H1 (cell line): ENCODE measurements around the gene KRT32. TPM values are rescaled to one million over a fixed set of nuclear protein-coding genes. Genes with fewer than 3 reads are reported as not detected.

Experiments used
- CTCF ChIA-PET: fragments of 300-600 bp; sonication (Branson Sonifier 250); formaldehyde crosslinking; loops from one replicate; lab custom pipeline; 2021; ENCODE audit not compliant: partially characterized antibody; lab: Charles Lee
- POLR2A ChIA-PET: fragments of 300-600 bp; sonication (Branson Sonifier 250); formaldehyde crosslinking; loops from one replicate; lab custom pipeline; 2021; ENCODE audit warnings: inconsistent platforms; ENCODE audit not compliant: partially characterized antibody; lab: Charles Lee
- DNase-seq, 2 experiments: peaks; one replicate each; pipeline versions ENCODE4 v3.0.0 to v3.0.0-alpha.2; 2010 to 2022; ENCODE audit warnings: low spot score in 2 of 2, low read depth in 1 of 2, mixed read lengths in 1 of 2
- FAIRE-seq: peaks from 2 replicates; lab custom pipeline; 2011; peaks lifted over from hg19 to GRCh38; lab: Jason Lieb, UNC
- H2AFZ ChIP-seq: 2 replicates; pipeline ENCODE4 v1.8.1; 2012; ENCODE audit warnings: low read length, inconsistent platforms
- H2AK5ac ChIP-seq: 2 replicates; pipeline ENCODE4 v1.6.1; 2013; ENCODE audit warnings: low read depth, low read length
- H2BK120ac ChIP-seq: replicated peaks from 2 replicates; pipeline ENCODE3; 2013; ENCODE audit warnings: low read depth, low read length, inconsistent platforms
- H2BK12ac ChIP-seq: 2 replicates; pipeline ENCODE4 v1.6.1; 2013; ENCODE audit warnings: low read depth, low read length
- H2BK15ac ChIP-seq: 2 replicates; pipeline ENCODE4 v1.6.1; 2013; ENCODE audit warnings: low read length
- H2BK20ac ChIP-seq: 2 replicates; pipeline ENCODE4 v1.6.1; 2013; ENCODE audit warnings: low read length
- H2BK5ac ChIP-seq: 2 replicates; pipeline ENCODE4 v1.6.1; 2013; ENCODE audit warnings: low read depth, low read length
- H3K14ac ChIP-seq: 2 replicates; pipeline ENCODE4 v1.6.1; 2013; ENCODE audit warnings: inconsistent platforms; ENCODE audit not compliant: insufficient read length
- H3K18ac ChIP-seq: 2 replicates; pipeline ENCODE4 v1.6.1; 2013; ENCODE audit warnings: low read length; ENCODE audit errors: extremely low read depth
- H3K23ac ChIP-seq: 2 replicates; pipeline ENCODE4 v1.6.1; 2013; ENCODE audit warnings: inconsistent platforms; ENCODE audit not compliant: insufficient read length
- H3K23me2 ChIP-seq: 2 replicates; pipeline ENCODE4 v1.6.1; 2013; ENCODE audit warnings: low read depth, low read length
- H3K27ac ChIP-seq: 2 replicates; pipeline ENCODE4 v1.6.1; 2011; ENCODE audit warnings: low read depth, low read length, inconsistent platforms
- H3K27me3 ChIP-seq, 4 experiments: replicated peaks in 1 of 4; 1 replicate in 1 of 4; 2 replicates in 3 of 4; pipeline versions ENCODE4 v1.6.1 to v1.8.1; 2011 to 2013; ENCODE audit warnings: low read length in 3 of 4, mild to moderate bottlenecking in 3 of 4, inconsistent platforms in 2 of 4, mixed read lengths in 2 of 4, moderate library complexity in 1 of 4; ENCODE audit not compliant: control insufficient read depth in 3 of 4, insufficient read depth in 3 of 4; ENCODE audit errors: extremely low read depth in 1 of 4
- H3K36me3 ChIP-seq, 4 experiments: 2 replicates each; pipeline versions ENCODE4 v1.6.1 to v1.8.1; 2011 to 2013; ENCODE audit warnings: mild to moderate bottlenecking in 4 of 4, low read length in 3 of 4, moderate library complexity in 2 of 4, control low read depth in 1 of 4, inconsistent platforms in 1 of 4; ENCODE audit not compliant: insufficient read depth in 4 of 4, control insufficient read depth in 2 of 4
- H3K4ac ChIP-seq: replicated peaks from 2 replicates; pipeline ENCODE3; 2013; ENCODE audit warnings: low read length, low read depth, mixed read lengths, inconsistent platforms; ENCODE audit not compliant: insufficient read length
- H3K4me1 ChIP-seq, 4 experiments: replicated peaks in 1 of 4; 1 replicate in 1 of 4; 2 replicates in 3 of 4; pipeline versions ENCODE4 v1.6.1 to v1.8.1; 2011 to 2013; ENCODE audit warnings: low read length in 3 of 4, inconsistent platforms in 2 of 4, mixed read lengths in 1 of 4; ENCODE audit not compliant: insufficient read depth in 4 of 4, control insufficient read depth in 3 of 4
- H3K4me2 ChIP-seq, 2 experiments: 2 replicates each; pipeline versions ENCODE4 v1.6.1 to v1.8.1; 2011 to 2013; ENCODE audit warnings: low read depth in 2 of 2, low read length in 2 of 2, control low read depth in 1 of 2, inconsistent platforms in 1 of 2, mild to moderate bottlenecking in 1 of 2; ENCODE audit not compliant: insufficient read depth in 1 of 2
- H3K4me3 ChIP-seq, 4 experiments: fragments of 200-600, 300-600 bp in 1 of 4; sonication (generic), shearing (Covaris generic), sonication (Bioruptor Twin) in 1 of 4; 2 replicates each; pipeline versions ENCODE4 v1.5.1 to v1.8.1; 2011 to 2016; ENCODE audit warnings: low read length in 4 of 4, low read depth in 3 of 4, control low read depth in 2 of 4, inconsistent platforms in 2 of 4, mild to moderate bottlenecking in 2 of 4, mixed read lengths in 1 of 4, moderate library complexity in 1 of 4; ENCODE audit not compliant: insufficient read depth in 2 of 4; ENCODE audit errors: extremely low read depth in 1 of 4
- H3K56ac ChIP-seq: replicated peaks from 2 replicates; pipeline ENCODE3; 2013; ENCODE audit warnings: low read depth, mild to moderate bottlenecking, mixed read lengths, low read length, inconsistent platforms; ENCODE audit not compliant: insufficient read length
- H3K79me1 ChIP-seq: 2 replicates; pipeline ENCODE4 v1.6.1; 2013; ENCODE audit warnings: low read depth, low read length, control low read depth
- H3K79me2 ChIP-seq, 2 experiments: 2 replicates each; pipeline versions ENCODE4 v1.6.1 to v1.8.1; 2012 to 2013; ENCODE audit warnings: low read length in 2 of 2, mild to moderate bottlenecking in 2 of 2, inconsistent platforms in 1 of 2; ENCODE audit not compliant: insufficient read depth in 2 of 2, control insufficient read depth in 1 of 2
- H3K9ac ChIP-seq, 4 experiments: replicated peaks in 1 of 4; 1 replicate in 1 of 4; 2 replicates in 3 of 4; pipeline versions ENCODE4 v1.6.1 to v1.8.1; 2011 to 2013; ENCODE audit warnings: low read depth in 3 of 4, low read length in 3 of 4, control low read depth in 2 of 4, mild to moderate bottlenecking in 2 of 4, moderate library complexity in 2 of 4, inconsistent platforms in 1 of 4; ENCODE audit errors: extremely low read depth in 1 of 4
- H3K9me3 ChIP-seq, 2 experiments: 2 replicates each; pipeline versions ENCODE4 v1.6.1 to v1.8.1; 2012 to 2013; ENCODE audit warnings: mild to moderate bottlenecking in 2 of 2, moderate library complexity in 2 of 2, control low read depth in 1 of 2, inconsistent platforms in 1 of 2, low read depth in 1 of 2, low read length in 1 of 2, mixed read lengths in 1 of 2; ENCODE audit not compliant: insufficient read depth in 2 of 2
- H4K20me1 ChIP-seq, 2 experiments: replicated peaks in 1 of 2; 2 replicates each; pipeline versions ENCODE3 to v1.8.1; 2011 to 2013; ENCODE audit warnings: inconsistent platforms in 2 of 2, low read length in 2 of 2, mild to moderate bottlenecking in 1 of 2; ENCODE audit not compliant: insufficient read depth in 2 of 2, control insufficient read depth in 1 of 2
- H4K5ac ChIP-seq: 2 replicates; pipeline ENCODE4 v1.6.1; 2013; ENCODE audit warnings: low read length, low read depth, mixed read lengths, inconsistent platforms; ENCODE audit not compliant: insufficient read length
- H4K8ac ChIP-seq: 2 replicates; pipeline ENCODE4 v1.8.0; 2013; ENCODE audit warnings: mild to moderate bottlenecking, moderate library complexity, low read length, inconsistent platforms; ENCODE audit not compliant: insufficient read depth; ENCODE audit errors: extremely low read depth
- H4K91ac ChIP-seq: replicated peaks from 2 replicates; pipeline ENCODE3; 2013; ENCODE audit warnings: low read length, mixed read lengths, inconsistent platforms; ENCODE audit not compliant: insufficient read length
- CHD2 ChIP-seq: IDR thresholded peaks from 2 replicates; pipeline ENCODE4 v1.6.1; 2012; ENCODE audit warnings: low read length, improper control_type of control experiment
- FOSL1 ChIP-seq: IDR thresholded peaks from 2 replicates; pipeline ENCODE4 v1.6.1; 2011; ENCODE audit warnings: mild to moderate bottlenecking, low read depth, low read length, moderate library complexity; ENCODE audit not compliant: insufficient read depth
- RFX5 ChIP-seq: IDR thresholded peaks from 2 replicates; pipeline ENCODE4 v1.6.1; 2011; ENCODE audit warnings: low read depth, low read length, improper control_type of control experiment, borderline replicate concordance
- SP1 ChIP-seq: IDR thresholded peaks from 2 replicates; pipeline ENCODE4 v1.6.1; 2011; ENCODE audit warnings: low read depth, low read length
- SP2 ChIP-seq: IDR thresholded peaks from 2 replicates; pipeline ENCODE4 v1.6.1; 2012; ENCODE audit warnings: mild to moderate bottlenecking, low read length, inconsistent platforms
- WGBS, 2 experiments: shearing (Covaris generic) in 1 of 2; methylation state at CpG; one replicate each; pipeline versions ENCODE4 v1.1.6 to v1.1.7; 2013 to 2015; ENCODE audit warnings: low lambda C conversion rate in 2 of 2, mixed read lengths in 2 of 2, inconsistent platforms in 1 of 2, low coverage in 1 of 2, missing lambda C conversion rate in 1 of 2; ENCODE audit not compliant: insufficient replicate concordance in 2 of 2, insufficient coverage in 1 of 2, insufficient read length in 1 of 2; ENCODE audit errors: extremely low coverage in 1 of 2, missing lambda C conversion rate in 1 of 2; 5-methylcytosine and 5-hydroxymethylcytosine counted together
- polyA plus RNA-seq, 7 experiments: library from polyadenylated mRNA; depleted of rRNA in 3 of 7; stranded (reverse) in 5 of 7; unstranded in 2 of 7; fragments of >200 nt in 5 of 7; fragments of 200-250 nt in 2 of 7; gene quantifications; 1 replicate in 5 of 7; 2 replicates in 1 of 7; 4 replicates in 1 of 7; pipeline versions ENCODE4 v1.2.1 to v1.2.3, GENCODE V29; 2011 to 2013; ENCODE audit warnings: missing spikeins in 2 of 7, mixed read lengths in 2 of 7
- total RNA-seq: library from RNA; stranded (reverse); fragmentation: NEBNext Ultra II Directional; extraction: Animal tissue kit (Norgen Biotek cat#: 25700); gene quantifications from 2 replicates; pipeline ENCODE4 v1.2.1, GENCODE V29; 2021

The KRT32 gene
- total and polyA plus RNA-seq, 2 of the 8 experiments (the other 6 are each of a cell fraction or from before 2014, with no cell fraction given), result not detected

DNA sequence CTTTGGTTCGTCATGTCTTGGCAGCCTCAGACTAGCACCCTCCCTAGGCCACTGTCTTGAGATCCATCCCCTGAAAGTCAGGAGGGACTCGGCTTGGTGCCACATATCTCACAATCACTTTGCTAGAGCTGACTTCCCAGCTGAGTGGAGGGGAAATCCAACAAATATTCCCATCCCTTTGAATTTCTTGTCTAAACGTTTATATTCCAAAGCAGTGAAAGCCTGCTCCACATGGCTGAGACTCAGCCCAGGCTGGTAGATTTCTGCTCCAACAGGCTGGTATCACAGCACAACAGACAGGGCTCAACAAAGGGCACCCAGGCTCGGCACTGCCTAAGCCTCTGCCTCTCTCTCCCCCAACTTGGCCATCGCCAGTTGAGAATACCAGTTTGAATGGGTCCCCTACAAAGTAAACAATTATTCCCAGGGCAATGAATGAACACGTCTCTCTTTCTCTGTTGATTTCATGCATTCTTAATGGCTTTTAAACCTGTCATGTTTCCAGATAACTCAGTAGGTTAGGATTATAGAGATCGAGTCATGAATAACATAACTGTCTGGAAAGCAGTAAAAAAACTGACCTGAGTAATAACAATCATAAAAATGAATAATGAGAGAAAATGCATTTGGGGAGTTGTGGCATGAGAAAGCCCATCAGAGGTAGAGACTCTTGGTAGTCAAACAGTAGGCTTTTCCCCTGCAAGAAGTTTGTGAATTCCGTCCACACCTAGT is 37.2 kb upstream of the KRT32 start:
- H2AK5ac ChIP-seq, result no peak overlapping the region
- H2BK20ac ChIP-seq, result no peak overlapping the region
- H3K9ac ChIP-seq, result no peak overlapping the region
- H2AFZ ChIP-seq, result no peak overlapping the region
- WGBS, 2 experiments, result 83% methylated on average over 8 of the region's 8 CpGs; no CpG with 5 or more reads in 1 of the 2 experiments
- H3K36me3 ChIP-seq, result no peaks in the 10 kb centered on the region
- no peaks in the 10 kb centered on the region for H3K79me1 ChIP-seq
- H4K91ac ChIP-seq, result no peak overlapping the region
- no peak overlapping the region for H2BK5ac ChIP-seq
- peak overlapping the region; percentile 29; the same call in 1 of the 2 replicates for H4K8ac ChIP-seq
- no peak overlapping the region for H3K4me2 ChIP-seq
- H3K27ac ChIP-seq, result no peak overlapping the region
- H3K14ac ChIP-seq, result no peak overlapping the region
- H3K9me3 ChIP-seq, result no peaks in the 10 kb centered on the region
- no peaks in the 10 kb centered on the region for H3K23me2 ChIP-seq
- H3K27me3 ChIP-seq, result no peaks in the 10 kb centered on the region
- H4K20me1 ChIP-seq, result no peaks in the 10 kb centered on the region
- no peak overlapping the region for H3K18ac ChIP-seq
- H2BK15ac ChIP-seq, result 0 out of 2 replicates have a peak overlapping the region, but pooled peaks have one; percentile 61
- H3K79me2 ChIP-seq, result no peaks in the 10 kb centered on the region
- no peak overlapping the region for H3K4ac ChIP-seq
- no peak overlapping the region for H4K5ac ChIP-seq
- DNase-seq, result no peak
- POLR2A ChIA-PET, result interaction anchor here (5.6 kb wide), 1 partner anchor 24 kb away, joined by 32 read pairs; the partner anchor contains the start of gene KRT19
- H2BK12ac ChIP-seq, result no peak overlapping the region
- no peak overlapping the region for H3K4me3 ChIP-seq
- no peak overlapping the region for H3K23ac ChIP-seq
- no peak overlapping the region for H3K56ac ChIP-seq
- no peak for FAIRE-seq
- TF ChIP-seq RFX5 (no peak), SP1 (no peak), FOSL1 (no peak), CHD2 (no peak), SP2 (no peak)
- TF ChIP-seq, all 59 proteins: peak for 0
- CTCF ChIA-PET, result interaction anchor here (0.6 to 33.9 kb wide), 9 partner anchors 8 to 1331 kb away, joined by 3 to 427 read pairs (median 4); partner anchors contain the start of gene KRT36
- Histone ChIP-seq H3K4me1 (peaks cover 0 to 19% (median 11%) of the 10 kb centered on the region in 4 experiments; a peak in 6 of 7 replicates), H2BK120ac (no peak overlapping the region)
